Mesodermal cell (in vitro differentiated cells): ENCODE data around the gene ARHGAP21.

Experiments
- H3K27ac ChIP-seq: 2 replicates; pipeline ENCODE4 v1.7.0; 2013; ENCODE audit warnings: mild to moderate bottlenecking, low read depth, low read length, moderate library complexity; ENCODE audit not compliant: severe bottlenecking
- H3K36me3 ChIP-seq: 2 replicates; pipeline ENCODE4 v1.7.1; 2013; ENCODE audit warnings: mild to moderate bottlenecking, low read length, moderate library complexity; ENCODE audit not compliant: control insufficient read depth, insufficient read depth
- H3K4me1 ChIP-seq: one replicate; pipeline ENCODE4 v1.7.1; 2013; ENCODE audit warnings: mild to moderate bottlenecking, low read length; ENCODE audit not compliant: insufficient read depth, control insufficient read depth, poor library complexity, severe bottlenecking
- H3K4me3 ChIP-seq: 2 replicates; pipeline ENCODE4 v1.7.0; 2013; ENCODE audit warnings: low read length, control low read depth, mild to moderate bottlenecking; ENCODE audit not compliant: insufficient read depth, poor library complexity, severe bottlenecking; ENCODE audit errors: extremely low read depth
- H3K9me3 ChIP-seq: 2 replicates; pipeline ENCODE4 v1.7.1; 2013; ENCODE audit warnings: mild to moderate bottlenecking, low read length, moderate library complexity; ENCODE audit not compliant: control insufficient read depth
- WGBS, 2 experiments: methylation state at CpG; one replicate each; pipeline ENCODE4 v1.1.5; 2013; ENCODE audit warnings: missing lambda C conversion rate in 2 of 2; ENCODE audit not compliant: insufficient coverage in 2 of 2; 5-methylcytosine and 5-hydroxymethylcytosine counted together

The ARHGAP21 gene

GRCh38 chr10:24707445-24707844 is 16.2 kb downstream of the ARHGAP21 start:
- Histone ChIP-seq H3K27ac (no peak overlapping the region), H3K9me3 (no peaks in the 10 kb centered on the region), H3K36me3 (no peaks in the 10 kb centered on the region), H3K4me3 (no peak overlapping the region), H3K4me1 (peaks cover 18% of the 10 kb centered on the region)
- WGBS, 2 experiments, result 80 to 96% methylated on average over 3 of the region's 3 CpGs

GRCh38 chr10:24706479-24707118 is 17.1 kb downstream of the ARHGAP21 start:
- WGBS, 2 experiments, result 85 to 89% methylated on average over 4 to 5 of the region's 7 CpGs

GRCh38 chr10:24703700-24704099 is 20.0 kb downstream of the ARHGAP21 start:
- Histone ChIP-seq H3K36me3 (peaks cover 6% of the 10 kb centered on the region), H3K27ac (no peak overlapping the region), H3K4me3 (no peak overlapping the region), H3K9me3 (no peaks in the 10 kb centered on the region), H3K4me1 (peaks cover 33% of the 10 kb centered on the region)
- WGBS, 2 experiments, result 89 to 98% methylated on average over 5 of the region's 5 CpGs

More at GRCh38 chr10:24706479-24707118, 17.1 kb downstream of the ARHGAP21 start:
- Histone ChIP-seq H3K4me1 (peaks cover 18% of the 10 kb centered on the region), H3K9me3 (no peaks in the 10 kb centered on the region), H3K4me3 (no peak overlapping the region), H3K27ac (no peak overlapping the region), H3K36me3 (no peaks in the 10 kb centered on the region)

GRCh38 chr10:24701447-24701846 is 22.2 kb downstream of the ARHGAP21 start:
- WGBS, 2 experiments, result 98 to 100% methylated on average over 1 to 3 of the region's 3 CpGs
- H3K9me3 ChIP-seq, result no peaks in the 10 kb centered on the region
- H3K4me3 ChIP-seq, result no peak overlapping the region
- peaks cover 6% of the 10 kb centered on the region for H3K36me3 ChIP-seq
- H3K4me1 ChIP-seq, result peaks cover 24% of the 10 kb centered on the region
- H3K27ac ChIP-seq, result no peak overlapping the region

- Histone ChIP-seq H3K36me3 (peaks cover 9% of the 10 kb centered on the region), H3K27ac (no peak overlapping the region), H3K4me3 (no peak overlapping the region), H3K9me3 (no peaks in the 10 kb centered on the region), H3K4me1 (peaks cover 19% of the 10 kb centered on the region)
- WGBS, 2 experiments, result 90% methylated on average over 2 of the region's 6 CpGs; no CpG with 5 or more reads in 1 of the 2 experiments
These were observed 22.7 kb downstream of the ARHGAP21 start for GRCh38 chr10:24700948-24701347.

GRCh38 chr10:24698270-24698669 is 25.4 kb downstream of the ARHGAP21 start:
- Histone ChIP-seq H3K27ac (no peak overlapping the region), H3K9me3 (no peaks in the 10 kb centered on the region), H3K36me3 (peaks cover 13% of the 10 kb centered on the region), H3K4me1 (peaks cover 18% of the 10 kb centered on the region), H3K4me3 (no peak overlapping the region)
- 100% methylated on average over 1 of the region's 3 CpGs for WGBS, 2 experiments

- Histone ChIP-seq H3K36me3 (peaks cover 13% of the 10 kb centered on the region), H3K4me1 (peaks cover 18% of the 10 kb centered on the region), H3K9me3 (no peaks in the 10 kb centered on the region), H3K4me3 (no peak overlapping the region), H3K27ac (no peak overlapping the region)
- WGBS, 2 experiments, result 88 to 100% methylated on average over 1 to 2 of the region's 2 CpGs
These were observed 26.6 kb downstream of the ARHGAP21 start for GRCh38 chr10:24697080-24697479.

GRCh38 chr10:24695452-24695851 is 28.2 kb downstream of the ARHGAP21 start:
- H3K36me3 ChIP-seq, result peaks cover 13% of the 10 kb centered on the region
- H3K27ac ChIP-seq, result no peak overlapping the region
- no peak overlapping the region for H3K4me3 ChIP-seq
- 92 to 100% methylated on average over 1 of the region's 3 CpGs for WGBS, 2 experiments
- H3K4me1 ChIP-seq, result peaks cover 15% of the 10 kb centered on the region
- no peaks in the 10 kb centered on the region for H3K9me3 ChIP-seq

GRCh38 chr10:24694086-24694485 is 29.6 kb downstream of the ARHGAP21 start:
- Histone ChIP-seq H3K4me3 (no peak overlapping the region), H3K27ac (no peak overlapping the region), H3K36me3 (peaks cover 7% of the 10 kb centered on the region), H3K4me1 (peaks cover 5% of the 10 kb centered on the region), H3K9me3 (no peaks in the 10 kb centered on the region)
- 94 to 100% methylated on average over 5 of the region's 5 CpGs for WGBS, 2 experiments

- Histone ChIP-seq H3K4me3 (no peak overlapping the region), H3K36me3 (peaks cover 11% of the 10 kb centered on the region), H3K9me3 (no peaks in the 10 kb centered on the region), H3K27ac (no peak overlapping the region), H3K4me1 (no peaks in the 10 kb centered on the region)
- WGBS, 2 experiments, result 88 to 100% methylated on average over 2 of the region's 4 CpGs
These were observed 32.6 kb downstream of the ARHGAP21 start for GRCh38 chr10:24690961-24691512.

- H3K27ac ChIP-seq, result no peak overlapping the region
- H3K36me3 ChIP-seq, result peaks cover 10% of the 10 kb centered on the region
- 100% methylated on average over 2 of the region's 4 CpGs; no CpG with 5 or more reads in 1 of the 2 experiments for WGBS, 2 experiments
- H3K4me3 ChIP-seq, result no peak overlapping the region
- H3K4me1 ChIP-seq, result no peaks in the 10 kb centered on the region
- no peaks in the 10 kb centered on the region for H3K9me3 ChIP-seq
These were observed 37.6 kb downstream of the ARHGAP21 start for GRCh38 chr10:24685958-24686540.
